ENCODE data around the gene GYS2.

DNA sequence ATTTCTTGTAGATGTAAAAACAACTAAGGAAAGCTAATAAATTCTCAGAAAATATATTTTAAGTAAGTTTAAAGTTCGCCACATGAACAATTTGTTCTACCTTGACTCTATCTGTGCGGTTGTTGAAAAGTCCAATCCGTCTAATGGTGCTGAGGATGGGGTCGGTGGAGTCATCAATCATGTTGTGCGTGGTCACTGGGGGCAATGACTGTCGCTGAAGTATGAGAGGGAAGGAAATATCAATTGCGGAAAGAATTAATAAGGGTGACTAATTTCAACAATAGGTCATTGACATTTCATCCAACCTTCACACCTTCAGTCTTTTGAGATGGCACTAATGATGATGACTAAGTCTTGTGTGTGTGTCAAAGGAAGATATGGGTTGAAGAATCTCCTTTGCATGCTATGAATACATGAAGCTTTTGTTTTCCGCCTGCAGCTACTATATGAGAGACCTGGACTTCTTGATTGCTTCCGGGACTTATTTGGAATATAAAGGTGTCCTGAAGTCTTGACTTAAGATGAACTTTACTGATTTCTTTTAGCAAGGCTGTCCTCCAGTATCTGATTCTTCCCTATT lies 46.5 kb downstream of the GYS2 start:
- TF ChIP-seq, protein P1, sequence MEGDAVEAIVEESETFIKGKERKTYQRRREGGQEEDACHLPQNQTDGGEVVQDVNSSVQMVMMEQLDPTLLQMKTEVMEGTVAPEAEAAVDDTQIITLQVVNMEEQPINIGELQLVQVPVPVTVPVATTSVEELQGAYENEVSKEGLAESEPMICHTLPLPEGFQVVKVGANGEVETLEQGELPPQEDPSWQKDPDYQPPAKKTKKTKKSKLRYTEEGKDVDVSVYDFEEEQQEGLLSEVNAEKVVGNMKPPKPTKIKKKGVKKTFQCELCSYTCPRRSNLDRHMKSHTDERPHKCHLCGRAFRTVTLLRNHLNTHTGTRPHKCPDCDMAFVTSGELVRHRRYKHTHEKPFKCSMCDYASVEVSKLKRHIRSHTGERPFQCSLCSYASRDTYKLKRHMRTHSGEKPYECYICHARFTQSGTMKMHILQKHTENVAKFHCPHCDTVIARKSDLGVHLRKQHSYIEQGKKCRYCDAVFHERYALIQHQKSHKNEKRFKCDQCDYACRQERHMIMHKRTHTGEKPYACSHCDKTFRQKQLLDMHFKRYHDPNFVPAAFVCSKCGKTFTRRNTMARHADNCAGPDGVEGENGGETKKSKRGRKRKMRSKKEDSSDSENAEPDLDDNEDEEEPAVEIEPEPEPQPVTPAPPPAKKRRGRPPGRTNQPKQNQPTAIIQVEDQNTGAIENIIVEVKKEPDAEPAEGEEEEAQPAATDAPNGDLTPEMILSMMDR (IDR thresholded peaks at IDR 0.05): no peak
- no peak for TF ChIP-seq POLR2AphosphoS5 (IDR thresholded peaks at IDR 0.05)
- TF ChIP-seq POLR2A (IDR thresholded peaks at IDR 0.05; ENCODE audit: low read depth): no peak
